Panc1 (cell line): ENCODE results near the gene SLC10A7. TPM values are rescaled to one million over a fixed set of nuclear protein-coding genes. Genes with fewer than 3 reads are reported as not detected.

Experiments
- ATAC-seq: fragments of 200-7000 bp; cut with Tn5 transposase; 2 replicates; pipeline ENCODE4 v1.9.1; 2020; ENCODE audit warnings: mild to moderate bottlenecking, moderate library complexity
- BruUV-seq: library from RNA; stranded (reverse); fragments of 400-500 nt; replicated peaks from 2 replicates; lab custom pipeline; 2021; lab: Mats Ljungman, UMichigan
- CTCF ChIA-PET: fragments of 300-600 bp; sonication (Branson Sonifier 250); formaldehyde crosslinking; loops from one replicate; lab custom pipeline; 2022; ENCODE audit warnings: antibody characterized with exemption; lab: Charles Lee
- POLR2A ChIA-PET: fragments of 300-600 bp; sonication (Branson Sonifier 250); formaldehyde crosslinking; loops from one replicate; lab custom pipeline; 2022; ENCODE audit warnings: antibody characterized with exemption; lab: Charles Lee
- DNase-seq: peaks from one replicate; pipeline ENCODE4 v3.0.0-alpha.2; 2010; ENCODE audit warnings: low read depth, low spot score
- H3K27ac ChIP-seq: 2 replicates; pipeline ENCODE4 v1.5.1; 2011; ENCODE audit warnings: mild to moderate bottlenecking, low read length, inconsistent platforms
- H3K27me3 ChIP-seq: fragments of 200-500 bp; sonication (Bioruptor generic); 2 replicates; pipeline ENCODE4 v1.6.0; 2014; ENCODE audit warnings: low read length, inconsistent platforms; ENCODE audit not compliant: control insufficient read depth, insufficient read depth
- H3K36me3 ChIP-seq: fragments of 200-500 bp; sonication (Bioruptor generic); 2 replicates; pipeline ENCODE4 v1.5.1; 2014; ENCODE audit warnings: inconsistent platforms, mild to moderate bottlenecking, low read length, moderate library complexity; ENCODE audit not compliant: control insufficient read depth, insufficient read depth
- H3K4me1 ChIP-seq: 2 replicates; pipeline ENCODE4 v1.5.1; 2011; ENCODE audit warnings: inconsistent platforms, mild to moderate bottlenecking, low read length, moderate library complexity; ENCODE audit not compliant: control insufficient read depth, insufficient read depth
- H3K4me3 ChIP-seq, 2 experiments: 2 replicates each; pipeline ENCODE4 v1.5.1; 2011 to 2012; ENCODE audit warnings: low read depth in 2 of 2, low read length in 2 of 2, mild to moderate bottlenecking in 2 of 2, inconsistent platforms in 1 of 2, moderate library complexity in 1 of 2
- H3K9me3 ChIP-seq: fragments of 200-500 bp; sonication (Bioruptor generic); 2 replicates; pipeline ENCODE4 v1.5.1; 2014; ENCODE audit warnings: low read depth, mild to moderate bottlenecking, inconsistent platforms, low read length, moderate library complexity; ENCODE audit not compliant: control insufficient read depth, insufficient read depth
- POLR2AphosphoS5 ChIP-seq: IDR thresholded peaks from 2 replicates; pipeline ENCODE4 v1.6.1; 2012; ENCODE audit warnings: mild to moderate bottlenecking, low read depth, low read length, moderate library complexity
- SIN3A ChIP-seq: IDR thresholded peaks from 2 replicates; pipeline ENCODE4 v1.6.1; 2012; ENCODE audit warnings: low read depth, mild to moderate bottlenecking, low read length, moderate library complexity, borderline replicate concordance; ENCODE audit not compliant: insufficient read depth
- TCF7L2 ChIP-seq: IDR thresholded peaks from 2 replicates; pipeline ENCODE4 v1.6.1; 2011; ENCODE audit warnings: mild to moderate bottlenecking, low read depth, low read length, inconsistent platforms
- in situ Hi-C: cut with HindIII; loops from 2 replicates; pipeline ENCODE4 v1.10.0; 2016; ENCODE audit warnings: low sequenced_read_pairs, low pct_unique_long_range_greater_than_20kb
- intact Hi-C: fragments of 100-400 bp; cut with micrococcal nuclease; formaldehyde crosslinking; loops from one replicate; pipeline ENCODE4 v1.10.0; 2022; ENCODE audit not compliant: unreplicated experiment
- total RNA-seq: library from RNA; stranded (reverse); gene quantifications from one replicate; pipeline ENCODE4 v1.2.1, GENCODE V29; 2021; ENCODE audit not compliant: unreplicated experiment
- TF ChIP-seq, protein P1 (sequence below), 2 experiments: IDR thresholded peaks; 2 replicates each; pipeline ENCODE4 v1.6.1; 2011 to 2012; ENCODE audit warnings: low read depth in 2 of 2, control low read depth in 1 of 2, low read length in 1 of 2, mild to moderate bottlenecking in 1 of 2, moderate library complexity in 1 of 2; ENCODE audit not compliant: insufficient read depth in 1 of 2
- TF ChIP-seq, protein P2 (sequence below): fragments of 450-650 bp; IDR thresholded peaks from 2 replicates; pipeline ENCODE4 v1.5.1; 2017; ENCODE audit warnings: mild to moderate bottlenecking

SLC10A7 gene
- total RNA-seq, 1 experiment from 2014 or later: 1.5 TPM

GRCh38 chr4:146511381-146511780 lies 10.4 kb downstream of the SLC10A7 start:
- H3K4me1 ChIP-seq: no peaks in the 10 kb centered on the region
- intact Hi-C loops: no loop called here
- no TSS peak for BruUV-seq
- H3K27ac ChIP-seq: no peak overlapping the region
- no peaks in the 10 kb centered on the region for H3K36me3 ChIP-seq
- ChIA-PET CTCF (no interaction called here), POLR2A (no interaction called here)
- H3K9me3 ChIP-seq: no peaks in the 10 kb centered on the region
- H3K27me3 ChIP-seq: no peaks in the 10 kb centered on the region
- DNase-seq (no peak), ATAC-seq (no peak)
- in situ Hi-C loops: no loop called here
- H3K4me3 ChIP-seq: no peak overlapping the region
- TF ChIP-seq, protein P1, sequence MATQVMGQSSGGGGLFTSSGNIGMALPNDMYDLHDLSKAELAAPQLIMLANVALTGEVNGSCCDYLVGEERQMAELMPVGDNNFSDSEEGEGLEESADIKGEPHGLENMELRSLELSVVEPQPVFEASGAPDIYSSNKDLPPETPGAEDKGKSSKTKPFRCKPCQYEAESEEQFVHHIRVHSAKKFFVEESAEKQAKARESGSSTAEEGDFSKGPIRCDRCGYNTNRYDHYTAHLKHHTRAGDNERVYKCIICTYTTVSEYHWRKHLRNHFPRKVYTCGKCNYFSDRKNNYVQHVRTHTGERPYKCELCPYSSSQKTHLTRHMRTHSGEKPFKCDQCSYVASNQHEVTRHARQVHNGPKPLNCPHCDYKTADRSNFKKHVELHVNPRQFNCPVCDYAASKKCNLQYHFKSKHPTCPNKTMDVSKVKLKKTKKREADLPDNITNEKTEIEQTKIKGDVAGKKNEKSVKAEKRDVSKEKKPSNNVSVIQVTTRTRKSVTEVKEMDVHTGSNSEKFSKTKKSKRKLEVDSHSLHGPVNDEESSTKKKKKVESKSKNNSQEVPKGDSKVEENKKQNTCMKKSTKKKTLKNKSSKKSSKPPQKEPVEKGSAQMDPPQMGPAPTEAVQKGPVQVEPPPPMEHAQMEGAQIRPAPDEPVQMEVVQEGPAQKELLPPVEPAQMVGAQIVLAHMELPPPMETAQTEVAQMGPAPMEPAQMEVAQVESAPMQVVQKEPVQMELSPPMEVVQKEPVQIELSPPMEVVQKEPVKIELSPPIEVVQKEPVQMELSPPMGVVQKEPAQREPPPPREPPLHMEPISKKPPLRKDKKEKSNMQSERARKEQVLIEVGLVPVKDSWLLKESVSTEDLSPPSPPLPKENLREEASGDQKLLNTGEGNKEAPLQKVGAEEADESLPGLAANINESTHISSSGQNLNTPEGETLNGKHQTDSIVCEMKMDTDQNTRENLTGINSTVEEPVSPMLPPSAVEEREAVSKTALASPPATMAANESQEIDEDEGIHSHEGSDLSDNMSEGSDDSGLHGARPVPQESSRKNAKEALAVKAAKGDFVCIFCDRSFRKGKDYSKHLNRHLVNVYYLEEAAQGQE (IDR thresholded peaks at IDR 0.05; ENCODE audit: insufficient read depth in 1 of 2, low read depth in 2 of 2, low read length in 1 of 2): no peak
- TF ChIP-seq TCF7L2: no peak
- TF ChIP-seq, protein P2, sequence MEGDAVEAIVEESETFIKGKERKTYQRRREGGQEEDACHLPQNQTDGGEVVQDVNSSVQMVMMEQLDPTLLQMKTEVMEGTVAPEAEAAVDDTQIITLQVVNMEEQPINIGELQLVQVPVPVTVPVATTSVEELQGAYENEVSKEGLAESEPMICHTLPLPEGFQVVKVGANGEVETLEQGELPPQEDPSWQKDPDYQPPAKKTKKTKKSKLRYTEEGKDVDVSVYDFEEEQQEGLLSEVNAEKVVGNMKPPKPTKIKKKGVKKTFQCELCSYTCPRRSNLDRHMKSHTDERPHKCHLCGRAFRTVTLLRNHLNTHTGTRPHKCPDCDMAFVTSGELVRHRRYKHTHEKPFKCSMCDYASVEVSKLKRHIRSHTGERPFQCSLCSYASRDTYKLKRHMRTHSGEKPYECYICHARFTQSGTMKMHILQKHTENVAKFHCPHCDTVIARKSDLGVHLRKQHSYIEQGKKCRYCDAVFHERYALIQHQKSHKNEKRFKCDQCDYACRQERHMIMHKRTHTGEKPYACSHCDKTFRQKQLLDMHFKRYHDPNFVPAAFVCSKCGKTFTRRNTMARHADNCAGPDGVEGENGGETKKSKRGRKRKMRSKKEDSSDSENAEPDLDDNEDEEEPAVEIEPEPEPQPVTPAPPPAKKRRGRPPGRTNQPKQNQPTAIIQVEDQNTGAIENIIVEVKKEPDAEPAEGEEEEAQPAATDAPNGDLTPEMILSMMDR: no peak

DNA sequence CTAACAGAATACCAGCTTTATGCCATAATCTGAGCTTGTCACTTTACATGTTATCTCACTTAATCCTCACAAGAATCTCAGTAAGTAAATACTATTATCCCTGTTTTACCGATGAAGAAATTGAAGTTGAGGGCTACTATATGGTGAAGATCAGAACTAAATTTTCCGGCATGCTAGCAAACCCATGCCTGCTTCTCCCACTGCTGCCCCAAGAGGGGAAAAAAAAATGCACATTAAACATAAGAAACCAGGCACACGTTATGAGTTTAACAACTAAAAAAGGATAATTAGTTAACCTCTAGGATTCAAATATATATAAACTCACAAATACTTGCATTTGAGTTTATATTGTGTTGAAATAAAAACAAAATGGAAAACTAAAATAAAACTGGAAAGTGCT lies 10.8 kb downstream of the SLC10A7 start:
- TF ChIP-seq, protein P1 (IDR thresholded peaks at IDR 0.05; ENCODE audit: insufficient read depth in 1 of 2, low read depth in 2 of 2, low read length in 1 of 2): no peak
- no peak for TF ChIP-seq SIN3A
- no peak for TF ChIP-seq TCF7L2
- no peak for TF ChIP-seq POLR2AphosphoS5
- TF ChIP-seq, protein P2: no peak; the same call in 1 of the 2 replicates
- in situ Hi-C loops (no loop called here), intact Hi-C loops (no loop called here)
- CTCF ChIA-PET: no interaction called here
- Histone ChIP-seq H3K9me3 (no peaks in the 10 kb centered on the region), H3K4me1 (no peaks in the 10 kb centered on the region), H3K27me3 (no peaks in the 10 kb centered on the region), H3K27ac (no peak overlapping the region), H3K36me3 (no peaks in the 10 kb centered on the region), H3K4me3 (no peak overlapping the region)
- POLR2A ChIA-PET: no interaction called here
- BruUV-seq: no TSS peak
- DNase-seq: no peak
- no peak for ATAC-seq
